COLO829 (cell line): ENCODE measurements around the gene TSPAN13.
A peak's percentile ranks its signal among the peaks of the same experiment; 100 is the strongest.

Source experiments
- DNase-seq: peaks from one replicate; pipeline ENCODE4 v3.0.0; 2012; ENCODE audit warnings: low spot score

Gene TSPAN13

DNA sequence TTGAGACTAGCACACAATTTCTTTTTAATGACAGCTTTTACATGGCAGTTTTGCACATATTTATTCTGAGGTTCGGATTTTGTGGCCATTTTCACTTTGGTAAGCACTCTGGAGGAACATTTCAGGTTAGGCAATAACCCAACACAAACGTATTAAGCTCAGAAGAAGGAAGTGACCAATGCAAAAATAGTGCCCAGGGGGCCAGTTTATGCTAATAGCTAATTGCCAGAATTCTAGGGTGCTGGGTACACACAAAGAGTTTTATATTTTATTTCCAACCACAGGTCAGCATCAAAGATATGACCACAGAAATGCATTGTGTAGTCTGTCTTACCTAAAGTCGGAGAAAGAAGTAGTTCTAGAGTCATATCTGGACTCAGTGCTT is 59.7 kb downstream of the TSPAN13 start:
- DNase-seq = peak; percentile 50

GRCh38 chr7:16815001-16815400 is 61.4 kb downstream of the TSPAN13 start:
- DNase-seq = no peak

DNA sequence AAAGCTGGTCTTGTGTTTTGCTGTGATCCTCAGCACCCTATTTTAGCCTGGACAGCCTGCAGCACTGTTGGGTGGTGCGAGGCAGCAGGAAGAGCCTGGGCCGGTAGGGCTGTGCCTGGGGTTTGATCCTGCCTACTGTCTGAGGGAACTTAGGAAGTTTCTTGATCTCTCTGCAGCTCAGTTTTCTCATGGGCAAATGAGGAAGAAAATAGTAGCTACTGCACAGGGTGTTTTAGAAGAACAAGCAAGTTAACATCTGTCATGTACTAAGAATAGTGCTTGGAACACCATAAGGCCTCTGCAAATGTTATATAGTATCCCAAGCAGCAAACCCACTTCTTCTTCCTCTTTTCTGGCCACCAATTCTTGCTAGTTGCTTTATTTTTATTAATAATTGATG is 63.3 kb downstream of the TSPAN13 start:
- no peak for DNase-seq

GRCh38 chr7:16817536-16817935 is 64.0 kb downstream of the TSPAN13 start:
- peak; percentile 85 for DNase-seq

- DNase-seq = no peak
Measured at GRCh38 chr7:16818732-16819131, 65.2 kb downstream of the TSPAN13 start.

DNA sequence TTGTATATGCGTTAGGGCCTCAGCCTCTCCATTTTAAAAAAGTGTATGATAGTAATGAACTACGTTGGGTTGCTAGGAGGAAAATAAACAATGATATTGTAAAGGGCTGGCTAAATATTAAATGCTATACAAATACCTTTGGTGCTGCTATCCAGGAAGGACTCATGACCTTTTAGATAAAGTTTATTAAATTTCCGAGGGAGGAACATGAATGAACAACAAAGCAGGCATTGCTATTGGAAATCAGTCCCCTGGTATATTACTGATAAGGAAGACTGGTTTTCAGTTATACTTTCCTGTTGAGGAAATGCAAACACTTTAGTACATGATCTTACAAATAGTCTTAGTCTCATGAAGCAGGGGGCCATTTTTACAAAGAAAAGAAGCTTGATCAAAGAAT is 68.5 kb downstream of the TSPAN13 start:
- DNase-seq = no peak

- DNase-seq = no peak
Measured at GRCh38 chr7:16826060-16826459, 72.5 kb downstream of the TSPAN13 start.

DNA sequence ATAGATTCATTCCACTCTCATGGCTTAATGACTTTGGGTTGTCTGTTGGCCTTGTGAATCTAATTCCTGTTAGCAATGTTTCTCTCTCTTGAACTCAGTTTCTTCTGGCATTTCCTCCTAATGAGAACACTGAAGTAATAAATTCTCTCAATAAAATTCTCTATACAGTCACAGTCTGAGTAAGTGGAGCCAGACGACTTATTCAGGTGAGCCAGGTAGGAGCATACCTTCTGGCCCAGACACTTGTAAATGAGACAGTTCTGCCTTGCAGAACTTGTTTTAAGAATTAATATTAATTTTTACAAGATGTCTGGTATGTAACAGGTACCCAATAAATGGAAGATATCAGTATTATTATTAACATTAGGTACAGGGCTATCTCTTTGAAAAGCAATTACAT is 79.8 kb downstream of the TSPAN13 start:
- no peak for DNase-seq
